Osteoblast (primary cell): ENCODE measurements around the gene ADCY2. TPM values are rescaled to one million over a fixed set of nuclear protein-coding genes. Genes with fewer than 3 reads are reported as not detected.
A peak's percentile ranks its signal among the peaks of the same experiment; 100 is the strongest.

Experiments used
- DNase-seq: peaks from one replicate; pipeline ENCODE4 v3.0.0; 2011; ENCODE audit warnings: low spot score, mixed read lengths; ENCODE audit not compliant: insufficient read length; ENCODE audit errors: missing footprints
- H2AFZ ChIP-seq: 2 replicates; pipeline ENCODE4 v1.6.0; 2011; ENCODE audit warnings: mild to moderate bottlenecking, low read length
- H3K27ac ChIP-seq: 2 replicates; pipeline ENCODE4 v1.5.1; 2011; ENCODE audit warnings: mild to moderate bottlenecking, low read depth, low read length, moderate library complexity
- H3K27me3 ChIP-seq: 2 replicates; pipeline ENCODE4 v1.6.0; 2012; ENCODE audit warnings: mild to moderate bottlenecking, control low read depth, inconsistent platforms, low read length, moderate library complexity; ENCODE audit not compliant: insufficient read depth
- H3K36me3 ChIP-seq: 2 replicates; pipeline ENCODE4 v1.5.1; 2011; ENCODE audit warnings: mild to moderate bottlenecking, low read length, control low read depth, moderate library complexity; ENCODE audit not compliant: insufficient read depth
- H3K4me1 ChIP-seq: 2 replicates; pipeline ENCODE4 v1.5.1; 2011; ENCODE audit warnings: mild to moderate bottlenecking, low read length, control low read depth, moderate library complexity; ENCODE audit not compliant: insufficient read depth
- H3K4me2 ChIP-seq: 2 replicates; pipeline ENCODE4 v1.6.0; 2011; ENCODE audit warnings: mild to moderate bottlenecking, low read length; ENCODE audit not compliant: insufficient read depth
- H3K4me3 ChIP-seq: fragments of 200-600 bp; sonication (generic); 3 replicates; pipeline ENCODE4 v1.5.1; 2012; ENCODE audit warnings: mild to moderate bottlenecking, low read length, inconsistent platforms; ENCODE audit not compliant: insufficient read depth
- H3K79me2 ChIP-seq: 2 replicates; pipeline ENCODE4 v1.6.0; 2012; ENCODE audit warnings: mild to moderate bottlenecking, low read length, control low read depth, inconsistent platforms; ENCODE audit not compliant: insufficient read depth
- H3K9me3 ChIP-seq: 2 replicates; pipeline ENCODE4 v1.5.1; 2011; ENCODE audit warnings: low read depth, low read length, control low read depth
- H4K20me1 ChIP-seq: 2 replicates; pipeline ENCODE4 v1.6.0; 2012; ENCODE audit warnings: mild to moderate bottlenecking, low read length, control low read depth; ENCODE audit not compliant: insufficient read depth
- CTCF ChIP-seq: IDR thresholded peaks from 2 replicates; pipeline ENCODE4 v1.5.1; 2011; ENCODE audit warnings: mild to moderate bottlenecking, low read depth, low read length, moderate library complexity; ENCODE audit errors: extremely low read depth
- total RNA-seq: library from RNA; depleted of rRNA; stranded (reverse); fragments of >200 nt; gene quantifications from 2 replicates; pipeline ENCODE4 v1.2.3, GENCODE V29; 2012

Gene ADCY2
- total RNA-seq, 1 donor, result under 0.01 TPM

GRCh38 chr5:7753181-7753580 lies 357.2 kb downstream of the ADCY2 start:
- no peaks in the 10 kb centered on the region for H3K79me2 ChIP-seq
- H3K36me3 ChIP-seq, result no peaks in the 10 kb centered on the region
- DNase-seq, result no peak
- no peaks in the 10 kb centered on the region for H4K20me1 ChIP-seq
- H3K4me3 ChIP-seq, result no peak overlapping the region
- no peak for TF ChIP-seq CTCF
- H3K27me3 ChIP-seq, result no peaks in the 10 kb centered on the region
- H2AFZ ChIP-seq, result no peak overlapping the region
- no peaks in the 10 kb centered on the region for H3K9me3 ChIP-seq
- no peaks in the 10 kb centered on the region for H3K4me1 ChIP-seq
- no peak overlapping the region for H3K4me2 ChIP-seq
- no peak overlapping the region for H3K27ac ChIP-seq

GRCh38 chr5:7753596-7753995 lies 357.7 kb downstream of the ADCY2 start:
- H4K20me1 ChIP-seq, result no peaks in the 10 kb centered on the region
- H2AFZ ChIP-seq, result no peak overlapping the region
- H3K27ac ChIP-seq, result no peak overlapping the region
- no peak for TF ChIP-seq CTCF
- no peak for DNase-seq
- H3K9me3 ChIP-seq, result no peaks in the 10 kb centered on the region
- no peak overlapping the region for H3K4me3 ChIP-seq
- H3K27me3 ChIP-seq, result no peaks in the 10 kb centered on the region
- H3K79me2 ChIP-seq, result no peaks in the 10 kb centered on the region
- H3K36me3 ChIP-seq, result no peaks in the 10 kb centered on the region
- H3K4me1 ChIP-seq, result no peaks in the 10 kb centered on the region
- H3K4me2 ChIP-seq, result no peak overlapping the region

- H3K9me3 ChIP-seq, result no peaks in the 10 kb centered on the region
- no peak for DNase-seq
- no peak overlapping the region for H3K4me3 ChIP-seq
- no peaks in the 10 kb centered on the region for H3K36me3 ChIP-seq
- H2AFZ ChIP-seq, result no peak overlapping the region
- H3K27ac ChIP-seq, result no peak overlapping the region
- no peaks in the 10 kb centered on the region for H4K20me1 ChIP-seq
- no peaks in the 10 kb centered on the region for H3K79me2 ChIP-seq
- TF ChIP-seq CTCF, result no peak
- H3K4me1 ChIP-seq, result no peaks in the 10 kb centered on the region
- no peak overlapping the region for H3K4me2 ChIP-seq
- H3K27me3 ChIP-seq, result no peaks in the 10 kb centered on the region
These were observed 358.6 kb downstream of the ADCY2 start for GRCh38 chr5:7754490-7754889.

GRCh38 chr5:7754997-7755596 lies 359.2 kb downstream of the ADCY2 start:
- Histone ChIP-seq H4K20me1 (no peaks in the 10 kb centered on the region), H3K36me3 (no peaks in the 10 kb centered on the region), H3K4me1 (no peaks in the 10 kb centered on the region), H3K4me3 (no peak overlapping the region), H3K4me2 (no peak overlapping the region), H2AFZ (no peak overlapping the region), H3K79me2 (no peaks in the 10 kb centered on the region), H3K9me3 (no peaks in the 10 kb centered on the region), H3K27me3 (no peaks in the 10 kb centered on the region), H3K27ac (no peak overlapping the region)
- DNase-seq, result no peak
- TF ChIP-seq CTCF, result peak; percentile 63
